T47D (cell line): Measurements from ENCODE around the gene TUT1.

Source experiments
- DNase-seq, 2 experiments: peaks; one replicate each; pipeline versions ENCODE4 v3.0.0 to v3.0.0-alpha.2; 2011 to 2012; ENCODE audit warnings: low read depth in 1 of 2, low spot score in 1 of 2
- JUND ChIP-seq: IDR thresholded peaks from 2 replicates; pipeline ENCODE4 v1.6.1; 2012; ENCODE audit warnings: low read depth
- in situ Hi-C: cut with HindIII; loops from 2 replicates; pipeline ENCODE4 v1.10.0; 2016; ENCODE audit warnings: low sequenced_read_pairs, low pct_unique_long_range_greater_than_20kb

The TUT1 gene

DNA sequence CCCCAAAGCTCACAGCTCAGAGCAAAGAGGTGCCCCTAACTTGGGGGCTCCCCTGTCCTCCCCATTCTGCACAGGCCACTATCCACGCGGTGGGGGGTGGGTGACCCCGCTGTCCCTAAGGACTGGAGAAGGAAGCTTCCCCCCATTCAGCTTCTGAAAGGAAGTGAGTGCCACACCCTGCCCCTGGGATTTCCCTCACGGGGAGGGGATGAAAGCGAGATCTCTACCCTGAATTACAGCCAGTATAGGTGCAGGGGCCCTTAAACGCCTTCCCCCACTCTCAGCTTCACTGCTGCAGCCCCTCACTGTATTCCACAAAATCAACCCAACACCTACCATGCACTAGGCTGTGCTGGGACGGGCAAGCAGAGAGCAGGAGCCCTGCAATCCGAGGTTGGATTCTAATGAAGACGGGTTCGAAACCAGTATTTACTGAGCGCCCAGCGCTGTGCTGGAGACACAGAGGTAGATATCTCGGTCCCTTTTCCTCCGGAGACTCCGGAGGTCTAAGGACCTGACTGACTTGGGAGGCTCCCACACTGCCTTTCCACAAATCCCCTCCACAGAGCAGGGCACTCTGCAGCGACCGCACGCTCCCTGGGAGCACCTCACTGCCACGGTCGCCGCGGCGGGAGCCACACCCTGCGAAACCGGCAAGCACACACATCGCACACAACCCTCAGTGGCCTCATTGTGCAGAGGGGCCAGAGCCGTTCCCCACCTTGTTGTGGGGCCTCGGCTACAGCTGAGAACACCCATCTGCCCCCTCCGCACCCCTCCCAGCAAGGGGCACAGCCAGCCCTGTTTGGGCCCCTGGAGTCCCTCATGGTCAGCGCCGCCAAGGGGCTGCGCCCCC is 46.5 kb downstream of the TUT1 start:
- peak; percentile 31 to 51 for DNase-seq
- no peak for TF ChIP-seq JUND
- in situ Hi-C loops: no loop called here

DNA sequence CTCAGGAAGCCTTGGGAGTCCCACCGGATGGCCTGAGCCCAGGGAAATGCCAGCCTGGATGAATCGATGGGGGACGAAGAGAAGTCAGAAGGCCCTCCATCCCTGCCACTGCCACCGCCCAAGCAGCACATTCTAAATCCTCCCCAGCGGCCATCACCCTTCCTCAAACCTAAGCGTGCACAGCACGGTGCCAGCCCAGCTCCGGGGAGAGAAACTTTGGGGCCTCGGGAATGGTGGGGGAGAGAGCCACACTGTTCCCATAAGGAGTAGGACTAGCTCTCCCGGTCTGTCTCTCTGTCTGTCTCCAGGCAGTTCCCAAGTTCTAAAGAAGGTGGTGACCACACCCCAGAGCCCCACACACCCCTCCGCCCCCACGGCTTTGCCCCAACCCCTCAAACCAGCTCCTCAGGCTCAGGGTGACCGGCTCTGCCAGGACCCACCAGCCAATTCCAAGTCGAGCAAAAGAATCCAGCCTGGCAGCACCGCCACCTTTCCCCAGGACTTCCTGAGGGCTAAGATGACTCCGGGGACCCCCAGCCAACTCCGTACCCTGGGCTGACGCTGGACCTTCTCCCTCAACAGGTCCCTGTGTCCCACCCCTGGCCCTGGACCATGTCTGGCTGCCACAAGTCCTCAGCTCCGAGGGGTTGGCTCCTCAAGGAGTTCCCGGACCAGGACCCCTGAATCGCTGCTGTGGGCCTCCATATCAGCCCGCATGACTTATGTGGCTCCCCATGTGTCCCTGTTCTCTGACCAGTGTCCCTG is 47.5 kb downstream of the TUT1 start:
- DNase-seq: peak in 1 of 2 experiments; percentile 81
- in situ Hi-C loops: no loop called here
- TF ChIP-seq JUND: no peak

DNA sequence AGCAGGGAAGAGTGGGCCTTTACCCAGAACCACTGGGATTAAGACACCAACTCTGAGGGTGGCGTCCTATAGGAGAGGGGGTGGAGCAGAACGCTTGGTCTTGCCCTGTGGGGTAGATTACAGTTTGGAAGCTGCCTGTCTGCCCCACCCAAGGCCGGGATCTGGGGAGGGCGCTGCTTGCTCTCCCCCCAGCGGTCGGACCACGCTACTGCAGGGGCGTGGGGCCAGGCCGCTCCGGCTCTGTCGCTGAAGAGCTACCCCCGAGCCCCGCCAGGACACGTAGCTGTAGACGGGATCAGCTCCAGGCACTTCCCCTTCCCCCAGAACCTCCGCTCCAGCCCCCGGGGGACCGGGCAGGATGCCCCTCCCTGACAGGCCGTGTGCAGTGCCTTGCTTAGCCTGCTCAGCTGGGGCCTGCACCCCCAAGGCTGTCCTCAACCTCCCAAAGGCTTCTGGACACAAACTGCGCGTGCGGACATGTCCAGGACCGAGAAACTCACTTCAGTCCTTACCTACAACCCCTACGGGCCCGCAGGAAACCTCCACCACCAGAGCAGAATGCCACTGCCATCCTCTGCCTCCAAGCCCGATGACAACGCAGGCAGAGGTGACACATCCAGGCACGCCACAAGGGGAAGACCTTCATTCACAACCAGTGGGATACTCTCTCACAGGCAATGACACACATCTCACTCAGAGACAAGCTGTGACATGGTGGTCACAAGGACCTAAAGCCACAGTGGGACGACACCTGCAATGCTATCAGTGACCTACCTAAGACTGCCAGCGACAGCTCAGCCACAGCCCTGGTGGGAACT is 48.4 kb downstream of the TUT1 start:
- no peak for TF ChIP-seq JUND
- in situ Hi-C loops: no loop called here
- peak; percentile 64 to 86 for DNase-seq

DNA sequence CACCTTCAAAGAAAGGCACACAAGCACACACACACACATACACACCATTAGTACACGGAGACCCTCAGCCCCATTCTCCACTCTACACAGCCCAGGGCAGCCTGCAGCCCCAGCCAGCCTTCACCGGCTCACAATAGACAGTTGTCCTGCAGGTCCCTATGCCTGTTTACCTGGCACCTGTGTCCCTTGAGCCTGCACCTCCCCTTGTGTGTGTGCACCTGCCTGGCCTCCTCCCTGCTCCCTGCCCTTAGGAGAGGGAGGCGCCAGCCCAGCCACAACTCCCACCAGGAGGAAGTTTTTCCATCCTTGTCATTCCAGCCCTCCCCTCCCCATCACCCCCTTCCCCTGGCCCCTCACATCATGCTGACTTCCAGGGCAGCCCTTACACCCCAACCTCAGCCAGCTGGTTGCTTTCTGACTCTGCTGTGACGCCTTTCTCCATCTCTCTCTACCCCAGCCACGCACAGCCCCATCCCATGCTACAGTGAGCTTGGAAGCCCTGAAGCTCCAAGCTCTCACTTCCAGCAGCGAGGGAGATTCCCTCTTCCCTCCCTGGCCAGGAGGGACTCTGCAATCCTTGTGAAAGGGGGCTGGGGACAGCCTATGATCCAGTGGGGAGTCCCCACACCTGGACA is 49.1 kb downstream of the TUT1 start:
- no peak for TF ChIP-seq JUND
- DNase-seq: peak in 1 of 2 experiments; percentile 77
- in situ Hi-C loops: no loop called here

DNA sequence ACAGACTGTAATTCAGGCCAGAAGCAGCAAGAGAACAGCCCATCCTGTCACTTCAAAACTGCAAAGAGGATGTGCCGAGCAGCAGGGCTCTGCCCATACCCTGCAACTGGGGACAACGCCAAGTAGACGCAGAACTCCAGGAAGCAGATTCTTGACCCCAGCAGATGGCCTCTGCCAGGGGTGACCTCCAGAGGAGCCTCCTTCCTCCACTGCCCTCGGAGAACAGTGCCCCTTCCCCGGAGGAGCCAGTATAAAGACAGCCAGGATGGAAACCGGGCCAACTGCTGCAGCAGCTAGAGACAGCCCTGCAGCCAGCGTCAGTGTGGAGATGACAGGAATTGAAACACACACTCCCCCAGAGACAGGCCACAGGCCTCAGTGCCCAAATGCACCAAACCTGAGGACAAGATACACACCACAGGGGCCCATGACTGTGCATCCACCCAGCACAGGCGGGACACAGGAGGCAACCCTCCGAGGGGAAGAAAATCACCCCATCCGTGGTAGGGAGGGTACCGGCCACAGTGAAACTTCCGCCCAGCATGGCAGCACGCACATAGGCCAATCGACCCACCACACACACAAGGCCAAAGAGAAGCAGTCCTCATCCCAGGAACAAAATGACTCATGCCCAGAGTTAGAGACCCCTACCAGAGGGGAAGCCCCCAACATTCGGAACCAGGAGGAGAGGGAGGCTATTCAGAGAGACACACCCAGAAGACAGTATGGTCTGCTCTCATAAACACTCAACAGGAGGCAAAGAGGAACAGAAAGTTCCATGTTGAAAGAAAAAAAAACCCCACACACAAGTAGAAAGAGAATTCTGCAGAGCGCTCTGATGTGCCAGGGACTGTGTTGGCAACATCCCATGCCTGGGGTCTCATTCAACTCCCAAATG is 50.3 kb downstream of the TUT1 start:
- in situ Hi-C loops: no loop called here
- no peak for TF ChIP-seq JUND
- no peak for DNase-seq

DNA sequence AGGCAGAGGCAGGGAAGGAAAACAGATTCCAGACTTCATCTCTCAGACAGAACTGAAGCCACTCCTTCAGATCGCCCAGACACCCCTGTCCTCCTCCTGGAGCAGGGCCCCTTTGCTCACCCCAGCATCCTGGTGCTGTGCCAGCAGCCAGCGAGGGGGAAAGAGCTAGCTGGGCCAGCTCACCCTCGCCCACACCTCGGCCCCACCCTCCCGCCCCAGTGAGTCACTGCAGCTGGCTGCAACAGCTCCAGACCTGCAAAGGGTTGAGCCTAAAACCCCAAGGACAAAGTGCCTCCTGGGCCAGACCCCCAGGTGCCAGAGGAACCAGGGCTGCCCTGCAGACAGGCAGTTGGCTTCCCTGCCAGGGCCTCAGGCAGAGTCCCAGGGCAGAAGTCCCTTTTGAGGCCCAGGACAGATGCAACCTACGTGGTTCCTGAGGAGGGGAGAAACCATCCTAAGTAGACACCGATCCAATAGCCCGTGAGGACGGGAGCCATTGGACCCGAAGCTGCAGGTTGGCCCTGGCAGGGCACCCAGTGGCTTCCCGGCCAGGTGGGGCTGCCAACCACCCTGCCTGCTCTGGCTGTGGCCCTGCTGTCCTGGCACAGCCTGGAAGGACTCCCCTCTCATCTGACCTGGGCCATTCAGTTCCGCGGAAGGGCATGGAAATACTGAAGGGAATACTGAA is 51.9 kb downstream of the TUT1 start:
- in situ Hi-C loops: no loop called here
- no peak for DNase-seq
- TF ChIP-seq JUND: no peak

DNA sequence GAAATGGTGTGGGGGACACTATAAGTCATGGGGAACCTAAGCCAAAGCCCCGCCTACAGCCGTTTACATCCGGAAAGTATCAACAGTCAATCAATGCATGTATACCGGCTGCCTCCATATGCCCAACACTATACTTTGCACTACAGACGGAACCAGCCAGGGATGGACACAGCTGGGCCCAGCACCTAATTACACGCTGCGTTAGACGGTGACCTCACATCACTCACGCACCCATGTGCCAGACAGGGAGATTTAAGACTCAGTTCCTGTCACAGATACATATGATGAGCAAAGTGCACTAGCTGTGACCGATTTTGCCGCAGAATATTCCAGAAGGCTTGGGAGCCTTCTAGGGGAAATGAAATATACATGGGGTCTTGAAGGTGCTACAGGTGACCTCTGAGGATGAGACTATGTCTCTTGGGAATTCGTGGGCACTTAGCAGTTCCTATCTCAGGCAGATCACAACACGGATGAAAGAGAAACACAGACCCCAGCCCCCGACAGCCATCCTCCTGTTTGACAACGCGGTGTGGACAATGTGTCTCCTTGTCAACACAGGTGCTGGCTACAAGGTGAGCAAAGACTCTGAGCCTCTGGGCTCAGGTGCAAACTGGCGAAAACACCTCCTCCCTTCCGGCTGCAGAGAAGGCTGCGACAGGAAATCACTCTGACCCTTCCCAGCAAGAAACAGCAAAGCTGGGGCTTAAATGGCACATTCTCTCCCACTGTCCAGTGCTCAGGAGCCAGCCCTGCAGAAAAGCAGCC is 52.7 kb downstream of the TUT1 start:
- no peak for DNase-seq
- no peak for TF ChIP-seq JUND
- in situ Hi-C loops: no loop called here

DNA sequence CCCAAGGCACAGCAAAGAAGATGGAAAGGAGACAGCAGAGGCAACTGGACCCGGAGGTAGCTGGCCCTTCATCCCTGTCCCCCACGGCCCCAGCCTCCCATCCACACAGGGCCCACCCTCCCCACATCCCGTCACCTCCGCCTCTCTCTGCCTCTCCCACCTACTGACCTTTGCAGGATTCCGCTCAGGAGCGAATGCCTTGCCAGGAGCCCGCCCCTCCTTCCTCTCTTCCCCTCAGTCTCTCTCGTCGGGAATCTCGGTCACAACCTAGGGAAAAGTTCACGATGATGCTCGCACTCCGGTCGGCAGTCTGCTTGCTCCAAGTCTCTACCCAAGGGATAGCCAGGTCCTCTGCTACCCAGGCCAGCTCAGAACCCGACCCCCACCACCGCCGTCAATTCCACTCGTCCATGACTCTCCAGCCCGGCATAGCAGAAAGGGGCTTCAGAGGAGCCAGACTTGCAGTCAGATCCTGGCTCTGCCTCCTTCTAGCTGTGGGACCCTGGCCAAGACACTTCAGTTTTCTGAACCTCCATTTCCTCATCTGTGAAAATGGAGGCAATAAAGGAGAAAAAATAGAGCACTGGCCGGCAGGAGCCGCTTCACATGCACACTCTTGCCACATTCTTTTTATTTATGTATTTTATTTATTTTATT is 54.9 kb downstream of the TUT1 start:
- in situ Hi-C loops: no loop called here
- DNase-seq: no peak
- no peak for TF ChIP-seq JUND

DNA sequence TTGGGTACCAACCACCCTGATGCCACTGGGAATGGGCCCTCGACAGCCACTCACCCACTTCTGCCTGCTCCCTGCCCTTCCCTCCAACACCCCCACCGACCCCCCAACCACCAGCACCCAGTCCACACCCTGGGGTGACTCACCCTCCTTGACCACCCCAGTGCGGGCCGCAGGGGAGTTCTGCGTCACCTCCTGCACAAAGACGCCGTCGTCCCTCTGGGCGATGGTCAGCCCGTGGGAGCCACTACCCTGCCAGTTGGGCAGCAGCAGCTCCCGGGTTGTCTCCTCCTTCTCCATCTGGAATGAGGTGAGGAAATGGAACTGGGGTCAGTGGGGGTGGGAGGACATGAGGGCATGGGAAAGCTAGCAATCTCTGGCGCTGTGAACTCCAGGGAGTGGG is 55.5 kb downstream of the TUT1 start:
- in situ Hi-C loops: no loop called here
- TF ChIP-seq JUND: no peak
- no peak for DNase-seq
